HepG2 (cell line): Measurements from ENCODE around the gene TSPAN12.

Experiments
- BCL6 ChIP-seq: IDR thresholded peaks from 2 replicates; pipeline ENCODE4 v1.6.1; 2016; ENCODE audit warnings: missing genetic modification reagents, missing compliant biosample characterization
- CTCF ChIP-seq: sonication (generic); formaldehyde crosslinking; IDR thresholded peaks from 2 replicates; pipeline ENCODE4 v1.5.0; 2020; ENCODE audit warnings: mild to moderate bottlenecking, missing genetic modification reagents, moderate library complexity
- ELF1 ChIP-seq: sonication (generic); formaldehyde crosslinking; IDR thresholded peaks from 2 replicates; pipeline ENCODE4 v1.4.0; 2020; ENCODE audit warnings: missing genetic modification reagents
- KAT7 ChIP-seq: IDR thresholded peaks from 2 replicates; pipeline ENCODE4 v1.6.1; 2018; ENCODE audit warnings: borderline replicate concordance, missing compliant biosample characterization
- KDM1A ChIP-seq: IDR thresholded peaks from 2 replicates; pipeline ENCODE4 v1.6.1; 2016; ENCODE audit warnings: missing compliant biosample characterization
- MAFK ChIP-seq, 2 experiments: IDR thresholded peaks in 1 of 2; conservative IDR thresholded peaks in 1 of 2; 2 replicates each; pipeline ENCODE4 v1.6.1; 2011; ENCODE audit warnings: improper control_type of control experiment in 2 of 2, low read length in 2 of 2
- MED13 ChIP-seq: sonication (generic); formaldehyde crosslinking; IDR thresholded peaks from 2 replicates; pipeline ENCODE4 v1.5.0; 2020; ENCODE audit warnings: missing genetic modification reagents
- TAF1 ChIP-seq: sonication (generic); formaldehyde crosslinking; IDR thresholded peaks from 2 replicates; pipeline ENCODE4 v1.4.0; 2020; ENCODE audit warnings: missing genetic modification reagents
- ZBTB7A ChIP-seq: sonication (generic); formaldehyde crosslinking; IDR thresholded peaks from 2 replicates; pipeline ENCODE4 v1.8.0; 2022; ENCODE audit warnings: mild to moderate bottlenecking, missing genetic modification reagents
- ZNF367 ChIP-seq: sonication (generic); formaldehyde crosslinking; IDR thresholded peaks from 2 replicates; pipeline ENCODE4 v1.4.0; 2020; ENCODE audit warnings: missing genetic modification reagents, borderline replicate concordance
- TF ChIP-seq, protein P1 (sequence below): sonication (generic); formaldehyde crosslinking; IDR thresholded peaks from 2 replicates; pipeline ENCODE4 v1.4.0; 2020; ENCODE audit warnings: missing genetic modification reagents
- TF ChIP-seq, protein P2 (sequence below): sonication (generic); formaldehyde crosslinking; IDR thresholded peaks from 2 replicates; pipeline ENCODE4 v1.8.1; 2023; ENCODE audit warnings: mild to moderate bottlenecking, inconsistent platforms, moderate library complexity, missing genetic modification reagents, borderline replicate concordance

GRCh38 chr7:120865191-120865981, 7.4 kb upstream of the TSPAN12 start:
- no peak for TF ChIP-seq ZNF367 (CRISPR knock-in tag)
- no peak for TF ChIP-seq MAFK (conservative IDR thresholded peaks at IDR 0.05 in 1 of 2, IDR thresholded peaks at IDR 0.05 in 1 of 2; ENCODE audit: low read length in 2 of 2)
- no peak for TF ChIP-seq ELF1 (CRISPR knock-in tag)
- TF ChIP-seq TAF1 (CRISPR knock-in tag), result no peak
- no peak for TF ChIP-seq ZBTB7A (CRISPR knock-in tag)
- no peak for TF ChIP-seq MED13 (CRISPR knock-in tag)
- no peak for TF ChIP-seq BCL6 (CRISPR knock-in tag)
- TF ChIP-seq KDM1A (CRISPR knock-in tag), result no peak
- TF ChIP-seq, protein P1, sequence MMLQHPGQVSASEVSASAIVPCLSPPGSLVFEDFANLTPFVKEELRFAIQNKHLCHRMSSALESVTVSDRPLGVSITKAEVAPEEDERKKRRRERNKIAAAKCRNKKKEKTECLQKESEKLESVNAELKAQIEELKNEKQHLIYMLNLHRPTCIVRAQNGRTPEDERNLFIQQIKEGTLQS, result no peak
- TF ChIP-seq CTCF (CRISPR knock-in tag), result no peak
- TF ChIP-seq KAT7 (CRISPR knock-in tag), result no peak
- TF ChIP-seq, protein P2, sequence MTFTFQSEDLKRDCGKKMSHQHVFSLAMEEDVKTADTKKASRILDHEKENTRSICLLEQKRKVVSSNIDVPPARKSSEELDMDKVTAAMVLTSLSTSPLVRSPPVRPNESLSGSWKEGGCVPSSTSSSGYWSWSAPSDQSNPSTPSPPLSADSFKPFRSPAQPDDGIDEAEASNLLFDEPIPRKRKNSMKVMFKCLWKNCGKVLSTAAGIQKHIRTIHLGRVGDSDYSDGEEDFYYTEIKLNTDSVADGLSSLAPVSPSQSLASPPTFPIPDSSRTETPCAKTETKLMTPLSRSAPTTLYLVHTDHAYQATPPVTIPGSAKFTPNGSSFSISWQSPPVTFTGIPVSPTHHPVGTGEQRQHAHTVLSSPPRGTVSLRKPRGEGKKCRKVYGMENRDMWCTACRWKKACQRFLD (CRISPR knock-in tag), result no peak
